MCF 10A (cell line): ENCODE data around the gene HOTAIR. TPM values are rescaled to one million over a fixed set of nuclear protein-coding genes. Genes with fewer than 3 reads are reported as not detected.

Source experiments
- BruUV-seq: library from RNA; stranded (reverse); fragments of 400-500 nt; replicated peaks from 2 replicates; lab custom pipeline; 2021; lab: Mats Ljungman, UMichigan
- CTCF ChIA-PET: fragments of 300-600 bp; sonication (Branson Sonifier 250); formaldehyde crosslinking; extraction: SDS; loops from one replicate; lab custom pipeline; 2021; ENCODE audit warnings: antibody characterized with exemption, inconsistent platforms; lab: Yijun Ruan, JAX
- POLR2A ChIA-PET: fragments of 300-600, 350-650 bp; sonication (Branson Sonifier 250); formaldehyde crosslinking; extraction: SDS; loops from one replicate; lab custom pipeline; 2020; ENCODE audit warnings: antibody characterized with exemption, inconsistent platforms; lab: Yijun Ruan, JAX
- DNase-seq: peaks from one replicate; pipeline ENCODE4 v3.0.0-alpha.2; 2018; ENCODE audit not compliant: unreplicated experiment
- H3K27ac Mint-ChIP-seq: one replicate; pipeline ENCODE4 v1.8.0; 2022; ENCODE audit warnings: mild to moderate bottlenecking, low read depth, mixed read lengths; ENCODE audit not compliant: unreplicated experiment
- H3K27me3 Mint-ChIP-seq: one replicate; pipeline ENCODE4 v1.8.0; 2022; ENCODE audit warnings: mixed read lengths; ENCODE audit not compliant: insufficient read depth, unreplicated experiment
- H3K36me3 Mint-ChIP-seq: one replicate; pipeline ENCODE4 v1.8.0; 2022; ENCODE audit warnings: mild to moderate bottlenecking, moderate library complexity, mixed read lengths; ENCODE audit not compliant: insufficient read depth, unreplicated experiment
- H3K4me1 Mint-ChIP-seq: one replicate; pipeline ENCODE4 v1.8.0; 2022; ENCODE audit warnings: mixed read lengths; ENCODE audit not compliant: insufficient read depth, unreplicated experiment
- H3K4me3 Mint-ChIP-seq: one replicate; pipeline ENCODE4 v1.8.0; 2022; ENCODE audit warnings: mild to moderate bottlenecking, moderate library complexity, mixed read lengths; ENCODE audit not compliant: unreplicated experiment
- H3K9me3 Mint-ChIP-seq: one replicate; pipeline ENCODE4 v1.8.0; 2022; ENCODE audit warnings: mixed read lengths; ENCODE audit not compliant: unreplicated experiment
- intact Hi-C: fragments of 100-400 bp; cut with micrococcal nuclease; formaldehyde crosslinking; loops from 2 replicates; pipeline ENCODE4 v1.14.1; 2022
- total RNA-seq: library from RNA; stranded (reverse); gene quantifications from 2 replicates; pipeline ENCODE4 v1.2.3, GENCODE V29; 2022
- TF ChIP-seq, protein P1 (sequence below): fragments of 200-600 bp; IDR thresholded peaks from one replicate; pipeline ENCODE4 v1.8.0; 2022; ENCODE audit warnings: antibody characterized with exemption, mild to moderate bottlenecking; ENCODE audit not compliant: unreplicated experiment

The HOTAIR gene
- total RNA-seq, 1 experiment from 2014 or later: 2.0 TPM

DNA sequence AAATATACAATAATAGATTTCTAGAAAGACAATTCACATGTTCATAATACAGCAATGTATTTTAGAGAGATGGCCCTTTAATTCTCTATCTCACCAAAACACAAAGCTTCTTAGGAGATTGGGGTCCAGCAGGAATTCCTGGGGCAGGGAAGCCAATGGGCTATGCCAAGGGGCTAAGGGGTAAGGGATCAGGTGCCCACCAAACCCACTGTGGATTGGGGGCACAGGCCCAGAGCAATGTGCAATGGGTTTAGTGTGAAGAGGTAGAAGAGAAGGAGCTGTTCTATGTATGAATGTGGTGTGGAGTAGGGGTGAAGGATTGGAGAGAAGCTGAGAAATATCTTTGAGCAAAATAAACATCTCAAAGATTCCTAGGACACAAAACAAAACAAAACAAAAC lies 33.6 kb downstream of the HOTAIR start:
- ChIA-PET CTCF (interaction anchor here (0.6 to 4.1 kb wide), 7 partner anchors 32 to 198 kb away, joined by 3 to 21 read pairs (median 4); partner anchors contain the start of genes HOXC10 and HOXC11), POLR2A (interaction anchor here (0.8 to 4.8 kb wide), 6 partner anchors 13 to 195 kb away, joined by 3 to 59 read pairs (median 4); partner anchors contain the start of genes HOTAIR, HOXC11 and HOXC12)
- TF ChIP-seq, protein P1, sequence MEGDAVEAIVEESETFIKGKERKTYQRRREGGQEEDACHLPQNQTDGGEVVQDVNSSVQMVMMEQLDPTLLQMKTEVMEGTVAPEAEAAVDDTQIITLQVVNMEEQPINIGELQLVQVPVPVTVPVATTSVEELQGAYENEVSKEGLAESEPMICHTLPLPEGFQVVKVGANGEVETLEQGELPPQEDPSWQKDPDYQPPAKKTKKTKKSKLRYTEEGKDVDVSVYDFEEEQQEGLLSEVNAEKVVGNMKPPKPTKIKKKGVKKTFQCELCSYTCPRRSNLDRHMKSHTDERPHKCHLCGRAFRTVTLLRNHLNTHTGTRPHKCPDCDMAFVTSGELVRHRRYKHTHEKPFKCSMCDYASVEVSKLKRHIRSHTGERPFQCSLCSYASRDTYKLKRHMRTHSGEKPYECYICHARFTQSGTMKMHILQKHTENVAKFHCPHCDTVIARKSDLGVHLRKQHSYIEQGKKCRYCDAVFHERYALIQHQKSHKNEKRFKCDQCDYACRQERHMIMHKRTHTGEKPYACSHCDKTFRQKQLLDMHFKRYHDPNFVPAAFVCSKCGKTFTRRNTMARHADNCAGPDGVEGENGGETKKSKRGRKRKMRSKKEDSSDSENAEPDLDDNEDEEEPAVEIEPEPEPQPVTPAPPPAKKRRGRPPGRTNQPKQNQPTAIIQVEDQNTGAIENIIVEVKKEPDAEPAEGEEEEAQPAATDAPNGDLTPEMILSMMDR: no peak
- H3K27me3 Mint-ChIP-seq: no peaks in the 10 kb centered on the region
- H3K36me3 Mint-ChIP-seq: peaks cover 15% of the 10 kb centered on the region
- peaks cover 40% of the 10 kb centered on the region for H3K4me1 Mint-ChIP-seq
- peak overlapping the region; percentile 41 for H3K27ac Mint-ChIP-seq
- intact Hi-C loops: no loop called here
- DNase-seq: no peak
- no TSS peak for BruUV-seq
- H3K9me3 Mint-ChIP-seq: no peaks in the 10 kb centered on the region
- peak overlapping the region; percentile 62 for H3K4me3 Mint-ChIP-seq

- Mint-ChIP-seq H3K9me3 (no peaks in the 10 kb centered on the region), H3K36me3 (peaks cover 15% of the 10 kb centered on the region), H3K27ac (peak overlapping the region; percentile 68), H3K4me1 (peaks cover 40% of the 10 kb centered on the region), H3K4me3 (peak overlapping the region; percentile 78), H3K27me3 (no peaks in the 10 kb centered on the region)
- ChIA-PET CTCF (interaction anchor here (0.6 to 4.1 kb wide), 13 partner anchors 18 to 274 kb away, joined by 3 to 21 read pairs (median 4); partner anchors contain the start of genes HOXC11 and HOXC5), POLR2A (interaction anchor here (0.7 to 4.8 kb wide), 11 partner anchors 10 to 194 kb away, joined by 3 to 59 read pairs (median 7); partner anchors contain the start of genes HOTAIR, HOXC11, HOXC12 and HOXC8)
- no TSS peak for BruUV-seq
- TF ChIP-seq, protein P1: no peak
- peak; percentile 14 for DNase-seq
- intact Hi-C loops: no loop called here
These were observed 34.2 kb downstream of the HOTAIR start for GRCh38 chr12:53940443-53941014.

DNA sequence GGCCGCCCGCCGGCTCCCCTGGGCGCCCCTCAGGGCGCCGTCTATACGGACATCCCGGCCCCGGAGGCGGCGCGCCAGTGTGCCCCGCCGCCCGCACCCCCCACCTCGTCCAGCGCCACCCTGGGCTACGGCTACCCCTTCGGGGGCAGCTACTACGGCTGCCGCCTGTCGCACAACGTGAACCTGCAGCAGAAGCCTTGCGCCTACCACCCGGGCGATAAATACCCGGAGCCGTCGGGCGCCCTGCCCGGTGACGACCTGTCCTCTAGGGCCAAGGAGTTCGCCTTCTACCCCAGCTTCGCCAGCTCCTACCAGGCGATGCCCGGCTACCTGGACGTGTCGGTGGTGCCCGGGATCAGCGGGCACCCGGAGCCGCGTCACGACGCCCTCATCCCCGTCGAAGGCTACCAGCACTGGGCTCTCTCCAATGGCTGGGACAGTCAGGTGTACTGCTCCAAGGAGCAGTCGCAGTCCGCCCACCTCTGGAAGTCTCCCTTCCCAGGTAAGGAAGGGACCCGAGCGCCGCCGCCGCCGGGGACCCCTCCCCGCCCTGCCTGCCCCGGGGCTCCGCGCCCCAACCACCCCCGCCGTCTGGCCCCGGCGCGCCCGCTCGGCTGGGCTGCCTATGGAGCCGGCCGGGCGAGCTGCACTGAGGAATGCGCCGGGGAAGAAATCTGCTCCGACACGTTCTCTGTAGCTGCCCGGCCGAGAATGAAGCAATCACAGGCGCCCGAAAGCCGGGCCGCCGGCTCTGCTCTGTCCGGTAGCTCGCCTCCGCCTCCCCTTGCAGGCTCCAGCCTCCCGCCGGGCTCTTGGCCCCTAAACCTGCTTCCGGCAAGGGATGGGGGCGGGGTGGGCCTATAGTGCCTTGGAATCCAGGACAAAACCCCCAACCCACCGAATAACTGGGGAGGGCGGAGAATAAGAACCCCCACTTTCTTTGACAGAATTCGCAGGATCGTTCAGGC lies 35.3 kb downstream of the HOTAIR start:
- Mint-ChIP-seq H3K36me3 (peaks cover 10% of the 10 kb centered on the region), H3K27ac (peak overlapping the region; percentile 68), H3K4me3 (peak overlapping the region; percentile 78), H3K9me3 (no peaks in the 10 kb centered on the region), H3K27me3 (no peaks in the 10 kb centered on the region), H3K4me1 (peaks cover 40% of the 10 kb centered on the region)
- peak; percentile 73 for DNase-seq
- intact Hi-C loops: loop anchor here (2.0 to 5.0 kb wide), 2 partner anchors 33 to 147 kb away; partner anchors contain the start of gene HOXC11
- TF ChIP-seq, protein P1: peak; percentile 1
- POLR2A ChIA-PET: interaction anchor here (0.6 to 4.8 kb wide), 27 partner anchors 9 to 259 kb away, joined by 3 to 59 read pairs (median 4); partner anchors contain the start of genes CALCOCO1, HOTAIR, HOXC11 and HOXC12
- no TSS peak for BruUV-seq
- CTCF ChIA-PET: interaction anchor here (0.6 to 4.1 kb wide), 9 partner anchors 19 to 193 kb away, joined by 3 to 21 read pairs (median 6); partner anchors contain the start of gene HOXC11
